KMS-11 (cell line): Measurements from ENCODE around the gene CTCF.

Experiments
- H2AFZ ChIP-seq: fragments of 200-600 bp; sonication (generic); 2 replicates; pipeline ENCODE4 v1.6.1; 2016; ENCODE audit warnings: antibody characterized with exemption, mixed run types, low read depth
- H3K27ac ChIP-seq: fragments of 200-600 bp; sonication (generic); 2 replicates; pipeline ENCODE4 v1.6.1; 2016; ENCODE audit warnings: mild to moderate bottlenecking, mixed run types
- H3K27me3 ChIP-seq: fragments of 200-600 bp; sonication (generic); 2 replicates; pipeline ENCODE4 v1.6.1; 2017; ENCODE audit warnings: mild to moderate bottlenecking, low read depth, mixed run types, moderate library complexity; ENCODE audit not compliant: insufficient read depth
- H3K36me3 ChIP-seq: fragments of 200-600 bp; sonication (generic); 2 replicates; pipeline ENCODE4 v1.6.1; 2017; ENCODE audit warnings: mild to moderate bottlenecking, mixed run types; ENCODE audit not compliant: insufficient read depth
- H3K4me1 ChIP-seq: fragments of 200-600 bp; sonication (generic); 2 replicates; pipeline ENCODE4 v1.6.1; 2016; ENCODE audit warnings: mild to moderate bottlenecking, low read depth, mixed run types; ENCODE audit not compliant: poor library complexity, severe bottlenecking
- H3K4me2 ChIP-seq: fragments of 200-600 bp; sonication (generic); 2 replicates; pipeline ENCODE4 v1.7.0; 2016; ENCODE audit warnings: mild to moderate bottlenecking, mixed run types
- H3K4me3 ChIP-seq: fragments of 200-600 bp; sonication (generic); IDR thresholded peaks from 2 replicates; pipeline ENCODE4 v1.6.1; 2017; ENCODE audit warnings: low read depth, low read length, mixed read lengths; ENCODE audit not compliant: insufficient read depth
- H3K79me2 ChIP-seq: fragments of 200-600 bp; sonication (generic); 2 replicates; pipeline ENCODE4 v1.6.1; 2016; ENCODE audit warnings: low read depth, mixed run types; ENCODE audit not compliant: insufficient read depth
- H3K9ac ChIP-seq: fragments of 200-600 bp; sonication (generic); 2 replicates; pipeline ENCODE4 v1.6.1; 2016; ENCODE audit warnings: mild to moderate bottlenecking, mixed run types
- H4K20me1 ChIP-seq: fragments of 200-600 bp; sonication (generic); 2 replicates; pipeline ENCODE4 v1.6.1; 2016; ENCODE audit warnings: mild to moderate bottlenecking, mixed run types; ENCODE audit not compliant: insufficient read depth
- TF ChIP-seq, protein P1 (sequence below): fragments of 200-600 bp; sonication (generic); conservative IDR thresholded peaks from 2 replicates; pipeline ENCODE4 v1.6.1; 2017; ENCODE audit warnings: low read depth, mild to moderate bottlenecking, antibody characterized with exemption, low read length, moderate library complexity, mixed read lengths

CTCF gene

DNA sequence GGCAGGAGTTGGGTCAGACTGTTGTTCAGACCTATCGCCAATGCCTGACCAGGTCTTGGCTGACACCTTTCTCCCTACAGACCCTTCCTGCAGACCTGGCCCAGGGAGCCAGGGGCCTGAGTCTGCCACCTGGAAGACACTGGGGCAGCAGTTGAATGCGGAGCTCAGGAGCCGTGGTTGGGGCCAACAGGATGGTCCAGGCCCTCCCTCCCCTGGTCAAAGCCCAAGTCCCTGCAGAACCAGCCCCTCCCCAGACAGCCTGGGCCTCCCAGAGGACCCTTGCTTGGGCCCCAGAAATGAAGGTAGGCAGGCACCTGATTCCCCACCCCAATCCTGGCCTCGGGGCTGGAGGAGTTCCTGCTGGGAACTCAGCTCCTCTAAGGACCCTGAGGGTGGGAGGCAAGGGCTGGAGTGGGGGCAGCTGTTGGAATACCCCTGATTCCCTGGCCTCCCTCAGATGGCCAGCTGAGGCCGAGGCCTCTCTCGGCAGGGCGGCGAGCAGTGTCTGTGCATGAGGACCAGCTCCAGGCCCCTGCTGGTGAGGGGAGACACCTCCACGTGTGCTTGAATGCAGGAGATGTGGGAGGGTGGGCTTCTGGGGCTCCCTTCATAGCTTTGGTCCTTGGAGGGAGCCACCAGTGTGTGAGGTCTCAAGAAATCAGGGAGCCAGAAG lies 94.2 kb downstream of the CTCF start:
- peaks cover 7% of the 10 kb centered on the region for H3K4me1 ChIP-seq
- H3K4me3 ChIP-seq: no peak overlapping the region
- H3K27ac ChIP-seq: no peak overlapping the region
- no peak overlapping the region for H2AFZ ChIP-seq
- no peak overlapping the region for H3K4me2 ChIP-seq
- H3K27me3 ChIP-seq: no peaks in the 10 kb centered on the region
- H4K20me1 ChIP-seq: no peaks in the 10 kb centered on the region
- TF ChIP-seq, protein P1, sequence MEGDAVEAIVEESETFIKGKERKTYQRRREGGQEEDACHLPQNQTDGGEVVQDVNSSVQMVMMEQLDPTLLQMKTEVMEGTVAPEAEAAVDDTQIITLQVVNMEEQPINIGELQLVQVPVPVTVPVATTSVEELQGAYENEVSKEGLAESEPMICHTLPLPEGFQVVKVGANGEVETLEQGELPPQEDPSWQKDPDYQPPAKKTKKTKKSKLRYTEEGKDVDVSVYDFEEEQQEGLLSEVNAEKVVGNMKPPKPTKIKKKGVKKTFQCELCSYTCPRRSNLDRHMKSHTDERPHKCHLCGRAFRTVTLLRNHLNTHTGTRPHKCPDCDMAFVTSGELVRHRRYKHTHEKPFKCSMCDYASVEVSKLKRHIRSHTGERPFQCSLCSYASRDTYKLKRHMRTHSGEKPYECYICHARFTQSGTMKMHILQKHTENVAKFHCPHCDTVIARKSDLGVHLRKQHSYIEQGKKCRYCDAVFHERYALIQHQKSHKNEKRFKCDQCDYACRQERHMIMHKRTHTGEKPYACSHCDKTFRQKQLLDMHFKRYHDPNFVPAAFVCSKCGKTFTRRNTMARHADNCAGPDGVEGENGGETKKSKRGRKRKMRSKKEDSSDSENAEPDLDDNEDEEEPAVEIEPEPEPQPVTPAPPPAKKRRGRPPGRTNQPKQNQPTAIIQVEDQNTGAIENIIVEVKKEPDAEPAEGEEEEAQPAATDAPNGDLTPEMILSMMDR: no peak
- H3K9ac ChIP-seq: no peak overlapping the region
- H3K36me3 ChIP-seq: no peaks in the 10 kb centered on the region
- H3K79me2 ChIP-seq: no peaks in the 10 kb centered on the region

DNA sequence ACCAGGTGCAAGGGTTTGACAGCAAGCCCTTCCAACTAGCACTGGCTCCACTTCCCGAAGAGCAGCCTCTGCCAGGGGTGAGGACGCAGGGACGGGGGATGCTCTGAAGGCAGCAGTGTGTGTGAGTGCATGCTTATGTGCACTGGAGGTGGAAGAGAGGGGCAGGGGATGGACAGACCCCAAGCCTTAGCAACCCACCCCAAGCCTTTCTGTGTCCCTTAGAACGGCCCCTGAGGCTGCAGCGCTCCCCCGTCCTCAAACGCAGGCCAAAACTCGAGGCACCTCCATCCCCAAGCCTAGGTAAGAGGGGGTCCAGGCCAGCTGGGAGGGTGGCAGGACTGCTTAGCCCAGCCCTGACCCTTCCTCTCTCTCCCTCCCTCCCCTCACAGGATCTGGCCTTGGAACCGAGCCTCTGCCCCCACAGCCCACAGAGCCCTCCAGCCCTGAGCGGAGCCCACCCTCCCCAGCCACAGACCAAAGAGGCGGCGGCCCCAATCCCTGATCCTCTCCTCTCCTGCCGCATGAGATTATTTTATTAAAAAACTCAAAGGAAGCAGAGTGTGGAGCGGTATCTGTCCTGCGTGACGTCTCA lies 94.8 kb downstream of the CTCF start:
- TF ChIP-seq, protein P1: no peak
- peaks cover 7% of the 10 kb centered on the region for H3K4me1 ChIP-seq
- no peaks in the 10 kb centered on the region for H3K27me3 ChIP-seq
- H4K20me1 ChIP-seq: no peaks in the 10 kb centered on the region
- H3K27ac ChIP-seq: no peak overlapping the region
- no peak overlapping the region for H3K4me2 ChIP-seq
- no peaks in the 10 kb centered on the region for H3K79me2 ChIP-seq
- H3K9ac ChIP-seq: no peak overlapping the region
- no peak overlapping the region for H2AFZ ChIP-seq
- no peak overlapping the region for H3K4me3 ChIP-seq
- H3K36me3 ChIP-seq: no peaks in the 10 kb centered on the region

DNA sequence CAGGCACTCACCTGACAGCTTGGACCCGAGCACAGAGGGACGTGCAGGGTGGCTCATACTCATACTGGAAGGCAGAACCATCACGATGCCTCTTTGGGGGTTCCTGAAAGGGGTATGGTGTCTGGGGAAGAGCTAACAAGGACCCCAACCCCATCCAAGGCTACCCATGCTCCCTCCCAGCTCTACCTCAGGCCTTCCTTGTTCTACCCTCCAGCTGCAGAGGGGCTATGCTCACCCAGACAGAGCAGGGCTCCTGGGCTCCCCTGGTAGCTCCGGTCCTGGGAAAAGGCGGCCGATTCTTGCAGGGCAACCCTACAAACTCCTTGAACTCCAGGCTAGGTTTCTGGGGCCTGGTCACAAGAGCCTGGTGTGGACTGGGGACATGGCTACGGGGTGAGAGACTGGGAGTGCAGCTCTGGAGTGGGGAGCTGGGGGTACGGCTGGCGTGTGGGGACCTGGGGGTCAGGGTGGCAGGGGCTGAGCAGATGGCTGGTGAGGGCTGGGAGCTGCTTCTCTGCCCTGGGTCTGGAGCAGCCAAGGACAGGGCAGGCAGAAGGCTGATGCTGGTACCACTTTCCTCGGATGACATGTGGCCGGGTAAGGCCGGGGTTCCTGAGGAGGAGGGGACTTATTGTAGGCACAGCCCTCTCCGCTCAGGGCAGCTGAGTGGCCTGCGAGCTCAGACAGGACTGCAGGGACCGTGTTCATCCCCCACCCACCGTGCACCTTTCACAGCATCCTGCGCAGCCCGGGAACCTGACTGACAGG lies 95.6 kb downstream of the CTCF start:
- Histone ChIP-seq H3K36me3 (no peaks in the 10 kb centered on the region), H4K20me1 (no peaks in the 10 kb centered on the region), H3K27me3 (no peaks in the 10 kb centered on the region), H3K4me2 (no peak overlapping the region), H3K27ac (no peak overlapping the region), H3K9ac (no peak overlapping the region), H2AFZ (no peak overlapping the region), H3K4me1 (peaks cover 7% of the 10 kb centered on the region), H3K79me2 (no peaks in the 10 kb centered on the region), H3K4me3 (no peak overlapping the region)
- TF ChIP-seq, protein P1: no peak

DNA sequence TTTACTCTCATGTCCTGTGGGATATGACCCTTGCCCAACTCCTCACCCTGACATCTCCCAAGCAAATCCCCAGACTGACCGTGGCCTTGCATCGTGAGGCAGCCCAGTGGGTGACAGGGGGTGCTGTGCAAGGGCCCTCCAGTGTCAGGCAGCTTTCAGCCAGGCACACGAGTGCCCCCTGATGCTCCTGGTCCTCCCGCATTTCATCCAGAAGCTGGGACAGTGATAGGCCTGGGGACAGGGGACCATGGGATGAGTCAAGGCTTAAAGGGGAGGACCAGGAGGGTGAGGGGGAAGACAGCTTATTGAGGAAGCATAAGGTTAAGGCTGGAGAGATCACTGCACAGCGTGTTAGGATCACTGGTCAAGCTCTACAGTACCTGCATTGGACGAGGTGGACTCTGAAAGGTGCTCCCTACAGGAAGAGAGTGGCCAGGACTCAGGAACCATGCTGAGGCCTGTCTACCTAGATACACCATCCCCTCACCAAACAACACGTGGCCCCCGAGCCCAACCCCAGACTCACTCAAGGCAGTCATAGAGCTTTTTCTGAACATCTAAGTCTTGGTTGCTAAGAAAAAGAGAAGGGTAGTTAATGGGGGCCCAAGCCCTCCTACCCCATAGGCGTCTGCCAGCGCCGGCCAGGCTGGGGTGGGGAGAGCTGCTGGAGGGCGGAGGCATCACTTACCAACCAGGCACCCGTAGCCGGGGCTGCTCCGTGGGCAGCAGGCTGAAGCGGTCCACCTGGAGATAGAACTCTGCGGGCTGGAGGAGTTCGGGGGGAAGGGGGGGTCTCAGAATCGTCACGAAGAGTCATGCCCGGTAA lies 96.7 kb downstream of the CTCF start:
- no peaks in the 10 kb centered on the region for H3K79me2 ChIP-seq
- H2AFZ ChIP-seq: 0 out of 2 replicates have a peak overlapping the region, but pooled peaks have one; percentile 85
- peak overlapping the region; percentile 39; the same call in 1 of the 2 replicates for H3K9ac ChIP-seq
- no peaks in the 10 kb centered on the region for H4K20me1 ChIP-seq
- H3K36me3 ChIP-seq: no peaks in the 10 kb centered on the region
- H3K27me3 ChIP-seq: no peaks in the 10 kb centered on the region
- no peak overlapping the region for H3K27ac ChIP-seq
- H3K4me1 ChIP-seq: peaks cover 7% of the 10 kb centered on the region
- TF ChIP-seq, protein P1: no peak
- H3K4me3 ChIP-seq: no peak overlapping the region
- peak overlapping the region; percentile 93 for H3K4me2 ChIP-seq
